ENCODE results near the gene PLCD4.

GRCh38 chr2:218576854-218577253 lies 30.8 kb upstream of the PLCD4 start:
- TF ChIP-seq ZFP36 (IDR thresholded peaks at IDR 0.05; ENCODE audit: borderline replicate concordance, partially characterized antibody) = no peak
- no peak for TF ChIP-seq CTCF (IDR thresholded peaks at IDR 0.05)

Data from A549 (cell line).